SK-N-SH treated with all-trans-retinoic acid at 6 μM for 48 hours (cell line): ENCODE data around the gene AKR1B1.

Experiments
- ARNTL ChIP-seq: fragments of 450-650 bp; formaldehyde crosslinking; IDR thresholded peaks from 2 replicates; pipeline ENCODE4 v1.5.0; 2020; ENCODE audit warnings: low read depth, mild to moderate bottlenecking, moderate library complexity, borderline replicate concordance
- ESRRG ChIP-seq: fragments of 250-450 bp; sonication (Bioruptor Pico); IDR thresholded peaks from 2 replicates; pipeline ENCODE4 v1.6.1; 2021; ENCODE audit warnings: mild to moderate bottlenecking
- RARB ChIP-seq: fragments of 250-450 bp; sonication (Bioruptor Pico); IDR thresholded peaks from 2 replicates; pipeline ENCODE4 v1.8.0; 2021; ENCODE audit warnings: mild to moderate bottlenecking, moderate library complexity
- TOX ChIP-seq: fragments of 250-450 bp; sonication (Bioruptor Pico); IDR thresholded peaks from 2 replicates; pipeline ENCODE4 v1.8.0; 2021; ENCODE audit warnings: mild to moderate bottlenecking, moderate library complexity, borderline replicate concordance
- ZFP3 ChIP-seq: fragments of 250-450 bp; sonication (Bioruptor Pico); IDR thresholded peaks from 2 replicates; pipeline ENCODE4 v1.5.0; 2020; ENCODE audit warnings: mild to moderate bottlenecking, moderate library complexity
- ZFP30 ChIP-seq: fragments of 450-650 bp; formaldehyde crosslinking; IDR thresholded peaks from 2 replicates; pipeline ENCODE4 v1.5.0; 2022; ENCODE audit warnings: mild to moderate bottlenecking, moderate library complexity
- TF ChIP-seq, protein P1 (sequence below): fragments of 250-450 bp; sonication (Bioruptor Pico); IDR thresholded peaks from 2 replicates; pipeline ENCODE4 v1.8.0; 2021; ENCODE audit warnings: low read depth, mild to moderate bottlenecking, moderate library complexity, borderline replicate concordance
- TF ChIP-seq, protein P2 (sequence below): fragments of 250-450 bp; sonication (Bioruptor Pico); IDR thresholded peaks from 2 replicates; pipeline ENCODE4 v1.8.0; 2020; ENCODE audit warnings: mild to moderate bottlenecking, moderate library complexity, borderline replicate concordance
- TF ChIP-seq, protein P3 (sequence below): fragments of 250-450 bp; sonication (Bioruptor Pico); IDR thresholded peaks from 2 replicates; pipeline ENCODE4 v1.5.0; 2020; ENCODE audit warnings: mild to moderate bottlenecking, moderate library complexity
- TF ChIP-seq, protein P4 (sequence below): fragments of 250-450 bp; sonication (Bioruptor Pico); IDR thresholded peaks from 2 replicates; pipeline ENCODE4 v1.5.1; 2020; ENCODE audit warnings: low read depth, mild to moderate bottlenecking, moderate library complexity

DNA sequence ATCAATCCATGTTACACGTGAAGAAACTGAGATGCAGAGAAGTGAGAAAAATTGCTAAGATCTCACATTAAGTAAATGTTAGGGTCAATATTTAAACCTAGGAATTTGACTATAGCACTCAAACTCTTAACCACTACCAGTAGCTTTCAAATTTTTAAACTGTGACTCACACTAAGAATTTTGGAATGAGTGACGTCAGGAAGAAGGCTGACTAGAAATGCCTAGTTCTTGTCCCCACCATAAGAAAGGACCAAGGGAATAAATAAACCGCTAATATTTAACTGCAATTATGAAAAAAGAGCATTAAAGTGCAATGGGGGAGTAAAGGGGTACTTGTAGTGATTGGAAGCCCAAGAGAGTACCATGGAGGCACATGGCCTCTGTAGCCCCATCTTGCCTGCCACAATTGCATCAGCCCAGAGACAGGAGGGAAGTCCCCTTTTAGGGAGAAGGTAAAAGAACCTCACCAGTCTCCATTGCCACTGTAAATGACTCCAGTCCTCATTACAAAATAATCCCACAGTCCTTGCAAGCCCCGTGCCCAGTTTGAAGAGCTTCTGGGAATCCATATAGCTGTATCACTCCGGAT is 3.5 kb upstream of the AKR1B1 start:
- no peak for TF ChIP-seq ESRRG (CRISPR knock-in tag)
- TF ChIP-seq ARNTL, result no peak
- TF ChIP-seq ZFP30, result no peak
- TF ChIP-seq, protein P1, sequence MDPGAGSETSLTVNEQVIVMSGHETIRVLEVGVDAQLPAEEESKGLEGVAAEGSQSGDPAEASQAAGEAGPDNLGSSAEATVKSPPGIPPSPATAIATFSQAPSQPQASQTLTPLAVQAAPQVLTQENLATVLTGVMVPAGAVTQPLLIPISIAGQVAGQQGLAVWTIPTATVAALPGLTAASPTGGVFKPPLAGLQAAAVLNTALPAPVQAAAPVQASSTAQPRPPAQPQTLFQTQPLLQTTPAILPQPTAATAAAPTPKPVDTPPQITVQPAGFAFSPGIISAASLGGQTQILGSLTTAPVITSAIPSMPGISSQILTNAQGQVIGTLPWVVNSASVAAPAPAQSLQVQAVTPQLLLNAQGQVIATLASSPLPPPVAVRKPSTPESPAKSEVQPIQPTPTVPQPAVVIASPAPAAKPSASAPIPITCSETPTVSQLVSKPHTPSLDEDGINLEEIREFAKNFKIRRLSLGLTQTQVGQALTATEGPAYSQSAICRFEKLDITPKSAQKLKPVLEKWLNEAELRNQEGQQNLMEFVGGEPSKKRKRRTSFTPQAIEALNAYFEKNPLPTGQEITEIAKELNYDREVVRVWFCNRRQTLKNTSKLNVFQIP, result no peak
- TF ChIP-seq, protein P2, sequence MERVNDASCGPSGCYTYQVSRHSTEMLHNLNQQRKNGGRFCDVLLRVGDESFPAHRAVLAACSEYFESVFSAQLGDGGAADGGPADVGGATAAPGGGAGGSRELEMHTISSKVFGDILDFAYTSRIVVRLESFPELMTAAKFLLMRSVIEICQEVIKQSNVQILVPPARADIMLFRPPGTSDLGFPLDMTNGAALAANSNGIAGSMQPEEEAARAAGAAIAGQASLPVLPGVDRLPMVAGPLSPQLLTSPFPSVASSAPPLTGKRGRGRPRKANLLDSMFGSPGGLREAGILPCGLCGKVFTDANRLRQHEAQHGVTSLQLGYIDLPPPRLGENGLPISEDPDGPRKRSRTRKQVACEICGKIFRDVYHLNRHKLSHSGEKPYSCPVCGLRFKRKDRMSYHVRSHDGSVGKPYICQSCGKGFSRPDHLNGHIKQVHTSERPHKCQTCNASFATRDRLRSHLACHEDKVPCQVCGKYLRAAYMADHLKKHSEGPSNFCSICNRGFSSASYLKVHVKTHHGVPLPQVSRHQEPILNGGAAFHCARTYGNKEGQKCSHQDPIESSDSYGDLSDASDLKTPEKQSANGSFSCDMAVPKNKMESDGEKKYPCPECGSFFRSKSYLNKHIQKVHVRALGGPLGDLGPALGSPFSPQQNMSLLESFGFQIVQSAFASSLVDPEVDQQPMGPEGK (CRISPR knock-in tag), result no peak
- no peak for TF ChIP-seq ZFP3 (CRISPR knock-in tag)
- no peak for TF ChIP-seq RARB
- TF ChIP-seq TOX (CRISPR knock-in tag), result no peak
- TF ChIP-seq, protein P3, sequence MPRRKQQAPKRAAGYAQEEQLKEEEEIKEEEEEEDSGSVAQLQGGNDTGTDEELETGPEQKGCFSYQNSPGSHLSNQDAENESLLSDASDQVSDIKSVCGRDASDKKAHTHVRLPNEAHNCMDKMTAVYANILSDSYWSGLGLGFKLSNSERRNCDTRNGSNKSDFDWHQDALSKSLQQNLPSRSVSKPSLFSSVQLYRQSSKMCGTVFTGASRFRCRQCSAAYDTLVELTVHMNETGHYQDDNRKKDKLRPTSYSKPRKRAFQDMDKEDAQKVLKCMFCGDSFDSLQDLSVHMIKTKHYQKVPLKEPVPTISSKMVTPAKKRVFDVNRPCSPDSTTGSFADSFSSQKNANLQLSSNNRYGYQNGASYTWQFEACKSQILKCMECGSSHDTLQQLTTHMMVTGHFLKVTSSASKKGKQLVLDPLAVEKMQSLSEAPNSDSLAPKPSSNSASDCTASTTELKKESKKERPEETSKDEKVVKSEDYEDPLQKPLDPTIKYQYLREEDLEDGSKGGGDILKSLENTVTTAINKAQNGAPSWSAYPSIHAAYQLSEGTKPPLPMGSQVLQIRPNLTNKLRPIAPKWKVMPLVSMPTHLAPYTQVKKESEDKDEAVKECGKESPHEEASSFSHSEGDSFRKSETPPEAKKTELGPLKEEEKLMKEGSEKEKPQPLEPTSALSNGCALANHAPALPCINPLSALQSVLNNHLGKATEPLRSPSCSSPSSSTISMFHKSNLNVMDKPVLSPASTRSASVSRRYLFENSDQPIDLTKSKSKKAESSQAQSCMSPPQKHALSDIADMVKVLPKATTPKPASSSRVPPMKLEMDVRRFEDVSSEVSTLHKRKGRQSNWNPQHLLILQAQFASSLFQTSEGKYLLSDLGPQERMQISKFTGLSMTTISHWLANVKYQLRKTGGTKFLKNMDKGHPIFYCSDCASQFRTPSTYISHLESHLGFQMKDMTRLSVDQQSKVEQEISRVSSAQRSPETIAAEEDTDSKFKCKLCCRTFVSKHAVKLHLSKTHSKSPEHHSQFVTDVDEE, result no peak
- TF ChIP-seq, protein P4, sequence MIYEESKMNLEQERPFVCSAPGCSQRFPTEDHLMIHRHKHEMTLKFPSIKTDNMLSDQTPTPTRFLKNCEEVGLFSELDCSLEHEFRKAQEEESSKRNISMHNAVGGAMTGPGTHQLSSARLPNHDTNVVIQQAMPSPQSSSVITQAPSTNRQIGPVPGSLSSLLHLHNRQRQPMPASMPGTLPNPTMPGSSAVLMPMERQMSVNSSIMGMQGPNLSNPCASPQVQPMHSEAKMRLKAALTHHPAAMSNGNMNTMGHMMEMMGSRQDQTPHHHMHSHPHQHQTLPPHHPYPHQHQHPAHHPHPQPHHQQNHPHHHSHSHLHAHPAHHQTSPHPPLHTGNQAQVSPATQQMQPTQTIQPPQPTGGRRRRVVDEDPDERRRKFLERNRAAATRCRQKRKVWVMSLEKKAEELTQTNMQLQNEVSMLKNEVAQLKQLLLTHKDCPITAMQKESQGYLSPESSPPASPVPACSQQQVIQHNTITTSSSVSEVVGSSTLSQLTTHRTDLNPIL (CRISPR knock-in tag), result no peak
